NCI-H146 treated with DMSO at 0.1 percent for 48 hours (cell line): Measurements from ENCODE around the gene PPP4R2.
"Not testable (repeated sequence)": the region's sequence is repeated elsewhere in the genome, so short reads cannot be mapped to it uniquely, and the experiment has no call there.

ENCODE experiments used
- DNase-seq: peaks from one replicate; lab custom pipeline; 2025; ENCODE audit not compliant: unreplicated experiment; lab: John Stamatoyannopoulos, UW

The PPP4R2 gene

GRCh38 chr3:72976281-72976741, 20.3 kb upstream of the PPP4R2 start:
- no peak for DNase-seq

- DNase-seq, result no peak
Observed at GRCh38 chr3:72977060-72977808, 19.4 kb upstream of the PPP4R2 start.

- no peak for DNase-seq
Observed at GRCh38 chr3:72982609-72983366, 13.8 kb upstream of the PPP4R2 start.

- no peak for DNase-seq
Observed at GRCh38 chr3:72985576-72985975, 11.0 kb upstream of the PPP4R2 start.

GRCh38 chr3:72990701-72991395, 5.8 kb upstream of the PPP4R2 start:
- no peak for DNase-seq

- DNase-seq, result no peak
Observed at GRCh38 chr3:72991522-72991921, 5.1 kb upstream of the PPP4R2 start.

GRCh38 chr3:72993391-72993790, 3.2 kb upstream of the PPP4R2 start:
- DNase-seq, result no peak

GRCh38 chr3:72995337-72995736, 1.3 kb upstream of the PPP4R2 start:
- DNase-seq, result no peak

GRCh38 chr3:72996121-72996472, 514 bp upstream of the PPP4R2 start:
- no peak for DNase-seq

GRCh38 chr3:72997421-72997961, 880 bp downstream of the PPP4R2 start:
- no peak for DNase-seq

GRCh38 chr3:72998466-72998865, 1.9 kb downstream of the PPP4R2 start:
- no peak for DNase-seq

- no peak for DNase-seq
Observed at GRCh38 chr3:72999951-73000350, 3.3 kb downstream of the PPP4R2 start.

- DNase-seq, result not testable (repeated sequence)
Observed at GRCh38 chr3:73003050-73003449, 6.4 kb downstream of the PPP4R2 start.

GRCh38 chr3:73004316-73004715, 7.7 kb downstream of the PPP4R2 start:
- DNase-seq, result no peak

- DNase-seq, result no peak
Observed at GRCh38 chr3:73007992-73008712, 11.5 kb downstream of the PPP4R2 start.

- DNase-seq, result no peak
Observed at GRCh38 chr3:73009008-73009407, 12.4 kb downstream of the PPP4R2 start.

GRCh38 chr3:73009750-73010149, 13.1 kb downstream of the PPP4R2 start:
- no peak for DNase-seq

GRCh38 chr3:73010158-73010557, 13.5 kb downstream of the PPP4R2 start:
- DNase-seq, result no peak

GRCh38 chr3:73018298-73018697, 21.7 kb downstream of the PPP4R2 start:
- no peak for DNase-seq

- DNase-seq, result no peak
Observed at GRCh38 chr3:73018790-73019441, 22.3 kb downstream of the PPP4R2 start.
